K562 (cell line): ENCODE measurements around the gene EML2. TPM values are rescaled to one million over a fixed set of nuclear protein-coding genes. Genes with fewer than 3 reads are reported as not detected.

ENCODE experiments used
- ATAC-seq: fragments of 200-7000 bp; cut with Tn5 transposase; 3 replicates; pipeline ENCODE4 v1.9.1; 2020; ENCODE audit warnings: moderate library complexity
- BruUV-seq: library from RNA; stranded (reverse); fragments of 400-500 nt; replicated peaks from 2 replicates; lab custom pipeline; 2021; lab: Mats Ljungman, UMichigan
- CTCF ChIA-PET: fragments of 300-600 bp; formaldehyde crosslinking; extraction: SDS; loops from one replicate; lab custom pipeline; 2021; ENCODE audit warnings: low intra/inter-chr PET ratio; lab: Yijun Ruan, JAX
- POLR2A ChIA-PET: fragments of 300-600, 350-650 bp; sonication (Branson Sonifier 250); formaldehyde crosslinking; extraction: SDS; loops from one replicate; lab custom pipeline; 2021; ENCODE audit warnings: antibody characterized with exemption, inconsistent platforms; lab: Yijun Ruan, JAX
- DNase-seq, 4 experiments: peaks; one replicate each; pipeline versions ENCODE4 v3.0.0 to v3.0.0-alpha.2; 2011 to 2018; ENCODE audit warnings: low spot score in 3 of 4, mixed read lengths in 3 of 4; ENCODE audit errors: extremely low read depth in 1 of 4
- FAIRE-seq: peaks from 2 replicates; lab custom pipeline; 2011; peaks lifted over from hg19 to GRCh38; lab: Jason Lieb, UNC
- H2AFZ ChIP-seq: 2 replicates; pipeline ENCODE4 v1.6.0; 2011; ENCODE audit warnings: low read depth, low read length, control low read depth, inconsistent platforms
- H3K27ac ChIP-seq: fragments of 200-600 bp; 3 replicates; pipeline ENCODE4 v1.8.0; 2011; ENCODE audit warnings: low read depth, mild to moderate bottlenecking, control low read depth, inconsistent platforms, low read length, moderate library complexity, mixed read lengths; ENCODE audit errors: extremely low read depth
- H3K27me3 ChIP-seq, 2 experiments: fragments of 300-600 bp in 1 of 2; 2 replicates in 1 of 2; 3 replicates in 1 of 2; pipeline versions ENCODE4 v1.6.0 to v1.8.0; 2011; ENCODE audit warnings: inconsistent platforms in 2 of 2, low read length in 2 of 2, mild to moderate bottlenecking in 1 of 2, mixed read lengths in 1 of 2, moderate library complexity in 1 of 2; ENCODE audit not compliant: control insufficient read depth in 2 of 2, insufficient read depth in 2 of 2
- H3K36me3 ChIP-seq: fragments of 300-600 bp; 3 replicates; pipeline ENCODE4 v1.8.0; 2011; ENCODE audit warnings: mild to moderate bottlenecking, low read length, inconsistent platforms; ENCODE audit not compliant: control insufficient read depth, insufficient read depth
- H3K4me1 ChIP-seq, 2 experiments: fragments of 200-600 bp in 1 of 2; replicated peaks in 1 of 2; 2 replicates in 1 of 2; 3 replicates in 1 of 2; pipeline versions ENCODE4 v1.5.1 to v1.8.0; 2011; ENCODE audit warnings: inconsistent platforms in 2 of 2, low read length in 2 of 2, mild to moderate bottlenecking in 1 of 2, mixed read lengths in 1 of 2, moderate library complexity in 1 of 2; ENCODE audit not compliant: control insufficient read depth in 2 of 2, insufficient read depth in 2 of 2
- H3K4me2 ChIP-seq: 2 replicates; pipeline ENCODE4 v1.6.1; 2011; ENCODE audit warnings: low read length, control low read depth, inconsistent platforms, mixed read lengths; ENCODE audit not compliant: insufficient read depth
- H3K4me3 ChIP-seq: fragments of 200-600 bp; sonication (generic), shearing (Covaris generic); 2 replicates; pipeline ENCODE4 v1.5.1; 2016; ENCODE audit warnings: control low read depth, inconsistent platforms
- H3K79me2 ChIP-seq: fragments of 200-600 bp; 3 replicates; pipeline ENCODE4 v1.8.0; 2011; ENCODE audit warnings: low read length, inconsistent platforms; ENCODE audit not compliant: control insufficient read depth, insufficient read depth
- H3K9ac ChIP-seq, 2 experiments: 2 replicates each; pipeline versions ENCODE4 v1.6.0 to v1.6.1; 2011; ENCODE audit warnings: low read depth in 2 of 2, low read length in 2 of 2, control low read depth in 1 of 2, inconsistent platforms in 1 of 2, mild to moderate bottlenecking in 1 of 2, mixed read lengths in 1 of 2; ENCODE audit not compliant: insufficient read depth in 1 of 2
- H3K9me1 ChIP-seq: one replicate; pipeline ENCODE4 v1.6.0; 2011; ENCODE audit warnings: inconsistent platforms, mild to moderate bottlenecking, low read length, moderate library complexity; ENCODE audit not compliant: control insufficient read depth, insufficient read depth
- H3K9me3 ChIP-seq: replicated peaks from 2 replicates; pipeline ENCODE4 v1.5.1; 2011; ENCODE audit warnings: low read depth, low read length, inconsistent platforms; ENCODE audit not compliant: control insufficient read depth, insufficient read depth
- H4K20me1 ChIP-seq: replicated peaks from 2 replicates; pipeline ENCODE4 v1.6.1; 2011; ENCODE audit warnings: low read length, inconsistent platforms, mixed read lengths; ENCODE audit not compliant: control insufficient read depth, insufficient read depth
- CREB1 ChIP-seq, 2 experiments: sonication (generic) in 1 of 2; formaldehyde crosslinking in 1 of 2; IDR thresholded peaks; 2 replicates each; pipeline versions ENCODE4 v1.6.1 to v1.8.0; 2012 to 2022; ENCODE audit warnings: inconsistent platforms in 1 of 2, mild to moderate bottlenecking in 1 of 2, missing genetic modification reagents in 1 of 2, moderate library complexity in 1 of 2
- ESRRB ChIP-seq: fragments of 250-450 bp; sonication (Bioruptor Pico); IDR thresholded peaks from 2 replicates; pipeline ENCODE4 v1.5.0; 2020; ENCODE audit warnings: mild to moderate bottlenecking, moderate library complexity, borderline replicate concordance
- FOSL1 ChIP-seq: fragments of 200-800 bp; sonication (Bioruptor generic); conservative IDR thresholded peaks from 2 replicates; pipeline ENCODE4 v1.6.1; 2016; ENCODE audit warnings: missing genetic modification characterization, missing compliant biosample characterization
- GATAD2A ChIP-seq: fragments of 450-650 bp; IDR thresholded peaks from 2 replicates; pipeline ENCODE4 v1.6.1; 2017
- HIVEP1 ChIP-seq: fragments of 250-450 bp; sonication (Bioruptor Pico); IDR thresholded peaks from 2 replicates; pipeline ENCODE4 v1.4.0; 2020; ENCODE audit warnings: mild to moderate bottlenecking
- KHSRP ChIP-seq: fragments of 450-650 bp; IDR thresholded peaks from 2 replicates; pipeline ENCODE4 v1.6.1; 2017
- PML ChIP-seq: IDR thresholded peaks from 2 replicates; pipeline ENCODE4 v1.6.1; 2012; ENCODE audit warnings: low read length, inconsistent platforms
- POLR2B ChIP-seq: fragments of 450-650 bp; IDR thresholded peaks from 2 replicates; pipeline ENCODE4 v1.6.1; 2018; ENCODE audit warnings: low read depth; ENCODE audit not compliant: partially characterized antibody
- RFX1 ChIP-seq: fragments of 450-650 bp; IDR thresholded peaks from 2 replicates; pipeline ENCODE4 v1.6.1; 2016; ENCODE audit warnings: mild to moderate bottlenecking, moderate library complexity
- SETDB1 ChIP-seq: IDR thresholded peaks from one replicate; pipeline ENCODE4 v1.6.1; 2012; ENCODE audit warnings: low read length, control low read depth, inconsistent platforms
- SRF ChIP-seq, 2 experiments: fragments of 250-450, 450-650 bp in 1 of 2; sonication (Bioruptor Pico) in 1 of 2; sonication (generic) in 1 of 2; formaldehyde crosslinking; IDR thresholded peaks; 2 replicates each; pipeline versions ENCODE4 v1.5.0 to v1.5.1; 2020 to 2022; ENCODE audit warnings: mild to moderate bottlenecking in 1 of 2, missing genetic modification reagents in 1 of 2
- TOE1 ChIP-seq, 2 experiments: fragments of 450-650 bp in 1 of 2; sonication (generic) in 1 of 2; formaldehyde crosslinking in 1 of 2; IDR thresholded peaks; 2 replicates each; pipeline versions ENCODE4 v1.7.1 to v1.8.0; 2016 to 2022; ENCODE audit warnings: borderline replicate concordance in 2 of 2, mild to moderate bottlenecking in 2 of 2, antibody characterized with exemption in 1 of 2, inconsistent platforms in 1 of 2, low read depth in 1 of 2, missing genetic modification reagents in 1 of 2, moderate library complexity in 1 of 2
- U2AF2 ChIP-seq: fragments of 200-400 bp; formaldehyde crosslinking; optimal IDR thresholded peaks from 2 replicates; pipeline ENCODE3; 2017; ENCODE audit warnings: low read depth, mild to moderate bottlenecking, low read length
- ZNF124 ChIP-seq: sonication (generic); formaldehyde crosslinking; IDR thresholded peaks from 2 replicates; pipeline ENCODE4 v1.8.1; 2022; ENCODE audit warnings: missing genetic modification reagents
- WGBS: fragments of 100-300 bp; shearing (Covaris generic); methylation state at CpG from one replicate; pipeline ENCODE4 v1.1.6; 2016; ENCODE audit warnings: low coverage, mixed read lengths; ENCODE audit not compliant: insufficient coverage; ENCODE audit errors: missing lambda C conversion rate; 5-methylcytosine and 5-hydroxymethylcytosine counted together
- in situ Hi-C: fragments of 300-500 bp; cut with MboI; formaldehyde crosslinking; loops from 4 replicates; pipeline ENCODE4 v1.15.0; 2018; ENCODE audit warnings: inconsistent platforms, mixed read lengths
- intact Hi-C: fragments of 100-400 bp; cut with micrococcal nuclease; formaldehyde crosslinking; loops from 2 replicates; pipeline ENCODE4 v1.14.2; 2022
- polyA plus RNA-seq, 8 experiments: library from polyadenylated mRNA; depleted of rRNA in 4 of 8; stranded (reverse) in 5 of 8; unstranded in 3 of 8; fragments of >200 nt; fragmentation: Nextera tagmentation in 2 of 8; fragmentation: Illumina TruSeq in 1 of 8; extraction: Ambion mirVana in 2 of 8; extraction: Trizol in 1 of 8; gene quantifications; 2 replicates each; pipeline versions ENCODE4 v1.2.1 to v1.2.3, GENCODE V29; 2011 to 2014; ENCODE audit warnings: inconsistent platforms in 1 of 8, missing spikeins in 1 of 8
- total RNA-seq, 7 experiments: library from RNA; depleted of rRNA in 6 of 7; stranded (reverse); fragments of >200 nt in 6 of 7; fragmentation: Illumina TruSeq in 2 of 7; extraction: Trizol in 2 of 7; gene quantifications; 2 replicates each; pipeline versions ENCODE4 v1.2.1 to v1.2.3, GENCODE V29; 2011 to 2021; ENCODE audit warnings: low replicate concordance in 1 of 7
- TF ChIP-seq, protein P1 (sequence below), 2 experiments: fragments of 450-650 bp in 1 of 2; sonication (generic) in 1 of 2; formaldehyde crosslinking in 1 of 2; IDR thresholded peaks in 1 of 2; conservative IDR thresholded peaks in 1 of 2; 2 replicates each; pipeline versions ENCODE4 v1.6.1 to v1.8.1; 2016 to 2023; ENCODE audit warnings: mild to moderate bottlenecking in 2 of 2, moderate library complexity in 2 of 2, inconsistent platforms in 1 of 2, missing genetic modification reagents in 1 of 2
- TF ChIP-seq, protein P2 (sequence below): sonication (generic); formaldehyde crosslinking; IDR thresholded peaks from 2 replicates; pipeline ENCODE4 v1.8.1; 2022; ENCODE audit warnings: missing genetic modification reagents

EML2 gene
- total and polyA plus RNA-seq, 9 of the 15 experiments (the other 6 are each of a cell fraction or from before 2014, with no cell fraction given): 2.6 to 69.6 (median 24.8) TPM

DNA sequence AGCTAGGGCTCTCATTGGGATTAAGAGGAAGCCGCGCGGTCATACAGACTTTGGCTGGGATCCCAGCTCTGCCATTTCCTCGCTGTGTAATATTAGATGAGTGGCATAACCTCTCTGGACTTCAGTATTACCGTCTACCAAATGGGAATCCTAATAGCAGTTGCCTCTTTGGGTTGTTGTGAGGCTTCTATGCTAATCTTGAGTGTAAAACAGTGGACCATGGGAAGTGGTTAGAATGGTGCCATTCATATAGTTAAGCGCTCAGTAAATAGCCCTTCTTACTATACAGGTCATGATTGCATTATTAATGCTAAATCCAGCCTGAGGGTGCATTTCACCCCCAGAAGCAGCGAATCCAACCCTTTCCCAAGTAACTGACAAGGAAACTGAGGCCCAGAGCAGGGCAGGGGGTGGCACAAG is 54.0 kb downstream of the EML2 start (continued):
- no peak for TF ChIP-seq CREB1 (IDR thresholded peaks at IDR 0.05)
- TF ChIP-seq CREB1 (CRISPR knock-in tag; IDR thresholded peaks at IDR 0.05): peak; percentile 62; the same call in 1 of the 2 replicates
- no peak for TF ChIP-seq HIVEP1
- no peak for TF ChIP-seq ZNF124 (CRISPR knock-in tag)
- TF ChIP-seq, protein P1, sequence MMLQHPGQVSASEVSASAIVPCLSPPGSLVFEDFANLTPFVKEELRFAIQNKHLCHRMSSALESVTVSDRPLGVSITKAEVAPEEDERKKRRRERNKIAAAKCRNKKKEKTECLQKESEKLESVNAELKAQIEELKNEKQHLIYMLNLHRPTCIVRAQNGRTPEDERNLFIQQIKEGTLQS (IDR thresholded peaks at IDR 0.05): no peak
- TF ChIP-seq, protein P1 (CRISPR knock-in tag; conservative IDR thresholded peaks at IDR 0.05): no peak
- TF ChIP-seq, protein P2, sequence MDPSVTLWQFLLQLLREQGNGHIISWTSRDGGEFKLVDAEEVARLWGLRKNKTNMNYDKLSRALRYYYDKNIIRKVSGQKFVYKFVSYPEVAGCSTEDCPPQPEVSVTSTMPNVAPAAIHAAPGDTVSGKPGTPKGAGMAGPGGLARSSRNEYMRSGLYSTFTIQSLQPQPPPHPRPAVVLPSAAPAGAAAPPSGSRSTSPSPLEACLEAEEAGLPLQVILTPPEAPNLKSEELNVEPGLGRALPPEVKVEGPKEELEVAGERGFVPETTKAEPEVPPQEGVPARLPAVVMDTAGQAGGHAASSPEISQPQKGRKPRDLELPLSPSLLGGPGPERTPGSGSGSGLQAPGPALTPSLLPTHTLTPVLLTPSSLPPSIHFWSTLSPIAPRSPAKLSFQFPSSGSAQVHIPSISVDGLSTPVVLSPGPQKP: no peak

DNA sequence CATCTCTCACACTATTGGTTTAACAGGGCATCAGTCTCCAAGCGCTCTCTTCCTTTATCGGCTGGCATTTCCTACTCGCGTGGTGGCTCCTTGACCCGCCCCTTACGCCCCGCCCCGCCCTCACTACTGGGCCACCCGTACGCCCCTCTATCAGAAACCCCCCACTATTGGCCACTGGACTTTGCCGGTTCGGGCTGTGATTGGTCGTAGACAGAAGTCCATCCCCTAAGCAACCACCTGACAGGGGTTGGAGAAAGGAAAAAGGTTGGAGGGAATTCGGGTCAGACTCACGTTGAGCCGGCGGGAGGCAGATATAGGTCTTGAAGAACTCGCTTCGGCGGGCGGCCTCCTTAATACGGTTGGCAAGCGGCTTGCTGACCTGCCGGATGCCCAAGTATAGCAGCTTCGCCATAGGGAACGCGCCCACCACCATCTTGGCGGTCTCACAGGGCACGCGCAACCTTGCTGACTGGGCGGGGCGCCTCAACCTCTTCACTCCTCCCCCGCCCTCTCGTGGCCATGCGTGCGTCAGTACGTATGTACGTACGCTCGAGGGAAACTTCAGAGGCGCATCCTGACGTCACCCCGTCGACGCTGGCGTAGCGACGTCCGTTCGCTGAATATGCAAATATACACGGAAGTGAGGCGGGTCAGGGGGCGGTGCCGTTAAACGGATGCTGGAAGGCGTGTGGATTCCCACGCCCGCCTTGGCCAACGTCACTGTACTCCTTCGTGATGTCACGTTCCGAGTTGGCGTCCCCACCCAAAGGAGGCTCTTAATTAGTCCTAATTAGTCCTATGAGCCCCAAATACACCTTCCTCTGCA is 54.7 kb downstream of the EML2 start, which contains the start of gene OPA3:
TSS of gene OPA3 (minus strand) at position 471 of the 826 bp plus-strand sequence. CDS start at position 433, 38 bp downstream.
- 0% methylated on average over 46 of the region's 63 CpGs for WGBS
- peak within 1 kb of the TSS; percentile 99 for H2AFZ ChIP-seq
- H3K9me3 ChIP-seq: no peaks in the 10 kb centered on the region
- H3K9ac ChIP-seq: peak within 1 kb of the TSS; percentile 90 to 94
- CTCF ChIA-PET: interaction anchor here (0.6 kb wide), 1 partner anchor 61 kb away, joined by 3 read pairs; no protein-coding TSS in a partner anchor
- H3K27me3 ChIP-seq: no peaks in the 10 kb centered on the region
- in situ Hi-C loops: no loop called here
- H3K4me1 ChIP-seq: peaks cover 13 to 24% of the 10 kb centered on the region in 2 experiments; a peak in 4 of 5 replicates
- no peaks in the 10 kb centered on the region for H4K20me1 ChIP-seq
- H3K4me3 ChIP-seq: peak within 1 kb of the TSS; percentile 68
- H3K9me1 ChIP-seq: no peaks in the 10 kb centered on the region
- DNase-seq (peak; percentile 95 to 100 (median 97)), FAIRE-seq (peak; percentile 100), ATAC-seq (peak; percentile 97)
- intact Hi-C loops: no loop called here
- peaks cover 8% of the 10 kb centered on the region; the same call in 1 of the 3 replicates for H3K36me3 ChIP-seq
- POLR2A ChIA-PET: interaction anchor here (0.5 to 2.1 kb wide), 7 partner anchors 9 to 192 kb away, joined by 3 to 7 read pairs (median 4); partner anchors contain the start of gene GIPR
- H3K79me2 ChIP-seq: peaks cover 35% of the 10 kb centered on the region
- H3K27ac ChIP-seq: peak within 1 kb of the TSS; percentile 99
- peak within 1 kb of the TSS; percentile 97 for H3K4me2 ChIP-seq
- BruUV-seq: no TSS peak
- 0 out of 2 replicates have a peak, but pooled peaks have one; percentile 40 for TF ChIP-seq FOSL1 (tag)
- TF ChIP-seq KHSRP: peak; percentile 90
- TF ChIP-seq POLR2B: peak; percentile 80
- TF ChIP-seq SETDB1: peak; percentile 43
- TF ChIP-seq ESRRB (CRISPR knock-in tag): no peak
- peak; percentile 77; the same call in 1 of the 2 replicates for TF ChIP-seq TOE1 (IDR thresholded peaks at IDR 0.05; ENCODE audit: borderline replicate concordance)
- no peak for TF ChIP-seq TOE1 (CRISPR knock-in tag; IDR thresholded peaks at IDR 0.05; ENCODE audit: borderline replicate concordance, low read depth)
- TF ChIP-seq SRF (CRISPR knock-in tag; IDR thresholded peaks at IDR 0.05): peak in 1 of 2 experiments; percentile 80; a peak in 2 of 4 replicates
- no peak for TF ChIP-seq GATAD2A
- TF ChIP-seq PML: peak; percentile 80
- no peak for TF ChIP-seq U2AF2
- peak; percentile 77 for TF ChIP-seq RFX1
